ENCODE results near the gene ABCG4.
A peak's percentile ranks its signal among the peaks of the same experiment; 100 is the strongest.

The ABCG4 gene

GRCh38 chr11:119202554-119202953, 53.7 kb downstream of the ABCG4 start:
- TF ChIP-seq CTCF (IDR thresholded peaks at IDR 0.05) = no peak

- TF ChIP-seq CTCF (IDR thresholded peaks at IDR 0.05) = no peak
These were observed 55.2 kb downstream of the ABCG4 start for GRCh38 chr11:119204066-119204465.

GRCh38 chr11:119205080-119205479, 56.2 kb downstream of the ABCG4 start:
- no peak for TF ChIP-seq CTCF (IDR thresholded peaks at IDR 0.05)

GRCh38 chr11:119205574-119206510, 57.0 kb downstream of the ABCG4 start, which contains the start of gene CBL:
Gene CBL, plus strand, starts transcription at chr11:119206339. Its CDS starts 79 bp downstream, at chr11:119206418.
- TF ChIP-seq CTCF (IDR thresholded peaks at IDR 0.05) = peak; percentile 90

GRCh38 chr11:119206511-119207414, 57.9 kb downstream of the ABCG4 start:
- no peak for TF ChIP-seq CTCF (IDR thresholded peaks at IDR 0.05)

GRCh38 chr11:119207415-119207960, 58.6 kb downstream of the ABCG4 start:
- TF ChIP-seq CTCF (IDR thresholded peaks at IDR 0.05) = no peak

- no peak for TF ChIP-seq CTCF (IDR thresholded peaks at IDR 0.05)
These were observed 60.3 kb downstream of the ABCG4 start for GRCh38 chr11:119209186-119209585.
